HG02588 (cell line): ENCODE measurements around the gene TK2.
"Not testable (repeated sequence)": the region's sequence is repeated elsewhere in the genome, so short reads cannot be mapped to it uniquely, and the experiment has no call there.

ENCODE experiments used
- ATAC-seq: cut with Tn5 transposase; IDR thresholded peaks from one replicate; pipeline ENCODE4 v1.9.1; 2021; ENCODE audit warnings: mild to moderate bottlenecking, moderate library complexity; ENCODE audit not compliant: unreplicated experiment

Gene TK2

GRCh38 chr16:66521252-66521713, 28.6 kb downstream of the TK2 start:
- no peak for ATAC-seq

- no peak for ATAC-seq
These were observed 29.3 kb downstream of the TK2 start for GRCh38 chr16:66520406-66521170.

- no peak for ATAC-seq
These were observed 30.2 kb downstream of the TK2 start for GRCh38 chr16:66519482-66520373.

DNA sequence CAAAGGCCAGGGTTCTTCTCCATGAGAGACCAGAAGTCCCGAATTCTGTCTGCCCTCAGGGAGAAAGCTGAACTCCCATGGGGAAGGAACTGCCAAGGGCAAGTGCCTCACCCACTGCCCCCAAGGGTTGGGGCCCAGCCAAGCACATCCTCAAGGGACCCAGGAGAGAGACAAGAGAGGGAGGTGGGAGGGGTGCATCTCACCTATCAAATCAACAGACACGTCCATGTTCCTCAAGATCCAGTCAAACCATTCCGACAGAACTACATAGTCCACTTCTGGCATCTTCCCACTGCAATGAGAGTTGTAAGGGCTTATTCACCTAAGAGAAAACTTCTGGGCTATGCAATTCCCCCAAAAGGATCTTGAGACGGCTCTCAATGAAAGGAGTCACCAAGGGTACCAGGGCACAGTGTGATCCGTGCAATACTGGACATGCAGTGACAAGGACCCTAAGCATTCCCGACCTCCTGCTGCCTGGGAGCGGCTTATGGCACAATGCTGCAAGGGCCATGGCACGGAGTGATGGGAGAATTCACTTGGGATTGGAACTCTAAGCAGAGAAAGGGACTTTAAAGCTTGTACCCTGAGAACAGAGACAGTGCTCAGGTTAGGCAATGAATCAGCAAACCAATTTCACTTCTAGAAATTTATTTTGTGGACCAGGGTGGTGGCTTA, 32.2 kb downstream of the TK2 start:
- no peak for ATAC-seq

DNA sequence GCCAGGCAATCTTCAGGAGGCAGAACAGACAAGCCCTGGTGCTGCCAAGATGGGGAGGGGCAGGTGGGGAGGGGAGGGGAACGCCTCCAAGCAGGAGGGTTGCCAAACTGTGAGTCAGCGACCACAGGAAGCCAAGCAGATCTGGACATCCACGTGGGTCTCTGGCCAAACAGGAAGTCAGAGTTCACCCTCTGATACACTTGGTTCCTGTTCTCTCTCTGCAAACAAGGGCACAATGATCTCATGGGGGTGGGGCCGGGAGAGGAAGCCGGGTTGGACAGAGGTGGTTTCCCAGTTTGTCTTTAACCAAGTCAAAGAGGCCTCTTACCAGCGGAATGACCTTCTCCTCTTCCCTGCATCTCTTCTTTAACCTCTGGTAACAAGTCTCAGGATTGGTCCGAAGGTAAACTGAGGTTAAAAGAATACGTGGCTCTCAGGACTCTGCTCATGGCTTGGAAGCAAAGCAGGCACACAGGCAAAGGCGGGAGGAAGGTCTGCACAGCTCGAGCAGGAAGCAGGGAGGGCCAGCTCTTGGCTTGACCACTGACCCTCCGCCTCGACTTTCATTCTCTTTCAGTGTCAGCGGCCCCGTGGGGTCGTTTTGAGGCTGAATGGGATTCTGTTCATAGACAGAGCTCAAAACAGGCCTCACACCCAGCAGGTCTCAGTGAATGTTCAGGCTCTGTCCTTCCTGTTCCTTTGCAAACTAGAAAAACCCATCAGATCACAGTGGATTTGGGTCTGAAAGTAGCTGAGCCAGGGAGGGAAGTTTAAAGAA, 32.9 kb downstream of the TK2 start:
- ATAC-seq = peak; percentile 96

DNA sequence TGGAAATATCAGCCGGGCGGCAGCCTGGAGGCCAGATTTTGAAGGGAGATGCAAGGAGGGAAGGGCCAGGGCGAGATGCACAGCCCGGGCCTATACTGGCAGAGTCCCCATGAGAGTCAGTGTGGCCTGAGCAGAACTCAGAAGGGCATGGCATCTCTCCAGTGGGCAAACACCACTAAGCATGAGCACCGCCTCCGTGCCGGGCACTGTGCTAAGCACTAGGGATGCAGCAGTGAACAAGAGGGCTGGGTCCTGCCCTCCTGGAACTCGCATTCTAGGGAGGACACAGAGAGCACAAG, 33.5 kb downstream of the TK2 start:
- no peak for ATAC-seq

GRCh38 chr16:66515596-66516508, 34.1 kb downstream of the TK2 start:
- ATAC-seq = no peak

DNA sequence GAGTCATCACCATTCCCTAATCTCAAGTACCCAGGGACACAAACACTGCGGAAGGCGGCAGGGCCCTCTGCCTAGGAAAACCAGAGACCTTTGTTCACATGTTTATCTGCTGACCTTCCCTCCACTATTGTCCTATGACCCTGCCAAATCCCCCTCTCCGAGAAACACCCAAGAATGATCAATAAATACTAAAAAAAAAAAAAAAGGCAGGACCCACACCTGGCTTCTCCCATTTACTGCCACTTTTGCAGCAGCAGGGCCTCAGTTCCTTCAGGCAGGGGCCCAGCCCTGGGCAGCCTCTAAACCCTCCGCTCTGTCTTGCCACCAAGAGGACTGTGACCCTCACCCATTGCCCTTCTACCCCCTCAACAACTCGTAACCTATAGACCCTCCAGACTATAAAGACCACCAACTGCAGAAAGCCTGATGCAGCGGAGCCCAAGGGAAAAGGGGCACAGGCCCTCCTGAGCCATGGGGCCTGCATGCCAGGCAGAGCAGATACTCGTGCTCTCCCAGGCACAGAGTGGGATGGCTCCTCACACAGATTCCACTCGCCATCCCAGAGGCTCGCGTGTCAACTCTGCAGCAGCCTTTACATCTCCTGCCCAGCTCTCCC, 34.8 kb downstream of the TK2 start:
- ATAC-seq = not testable (repeated sequence)

GRCh38 chr16:66514391-66514790, 35.5 kb downstream of the TK2 start:
- ATAC-seq = not testable (repeated sequence)

DNA sequence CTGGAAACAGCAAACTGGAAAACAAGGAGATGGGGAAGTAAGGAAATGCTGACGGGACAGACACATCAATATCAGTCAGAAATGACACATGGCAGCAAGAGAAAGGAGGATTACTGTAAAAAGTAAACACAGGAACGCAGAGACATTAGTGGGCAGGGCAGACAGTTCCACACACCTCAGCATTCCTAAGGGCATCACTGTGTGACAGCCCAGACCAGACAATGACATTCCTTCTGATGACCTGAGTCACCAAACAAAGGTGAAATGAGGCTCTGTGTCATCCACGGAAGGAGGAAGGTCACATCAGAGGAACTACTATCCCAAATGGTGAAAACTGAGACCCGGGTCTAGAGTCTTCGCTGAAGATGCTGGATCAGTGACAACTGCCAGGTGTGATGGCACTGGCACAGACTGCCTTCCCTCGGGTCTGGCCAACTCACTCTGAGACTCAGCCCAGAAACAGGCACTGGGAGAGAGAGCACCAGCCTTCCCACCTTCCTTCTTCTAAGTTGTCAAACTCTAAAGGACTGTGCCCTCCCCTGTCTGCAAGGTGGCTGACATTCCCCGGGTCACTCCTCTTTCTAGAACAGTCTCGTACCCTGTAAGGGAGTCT, 36.7 kb downstream of the TK2 start:
- no peak for ATAC-seq

DNA sequence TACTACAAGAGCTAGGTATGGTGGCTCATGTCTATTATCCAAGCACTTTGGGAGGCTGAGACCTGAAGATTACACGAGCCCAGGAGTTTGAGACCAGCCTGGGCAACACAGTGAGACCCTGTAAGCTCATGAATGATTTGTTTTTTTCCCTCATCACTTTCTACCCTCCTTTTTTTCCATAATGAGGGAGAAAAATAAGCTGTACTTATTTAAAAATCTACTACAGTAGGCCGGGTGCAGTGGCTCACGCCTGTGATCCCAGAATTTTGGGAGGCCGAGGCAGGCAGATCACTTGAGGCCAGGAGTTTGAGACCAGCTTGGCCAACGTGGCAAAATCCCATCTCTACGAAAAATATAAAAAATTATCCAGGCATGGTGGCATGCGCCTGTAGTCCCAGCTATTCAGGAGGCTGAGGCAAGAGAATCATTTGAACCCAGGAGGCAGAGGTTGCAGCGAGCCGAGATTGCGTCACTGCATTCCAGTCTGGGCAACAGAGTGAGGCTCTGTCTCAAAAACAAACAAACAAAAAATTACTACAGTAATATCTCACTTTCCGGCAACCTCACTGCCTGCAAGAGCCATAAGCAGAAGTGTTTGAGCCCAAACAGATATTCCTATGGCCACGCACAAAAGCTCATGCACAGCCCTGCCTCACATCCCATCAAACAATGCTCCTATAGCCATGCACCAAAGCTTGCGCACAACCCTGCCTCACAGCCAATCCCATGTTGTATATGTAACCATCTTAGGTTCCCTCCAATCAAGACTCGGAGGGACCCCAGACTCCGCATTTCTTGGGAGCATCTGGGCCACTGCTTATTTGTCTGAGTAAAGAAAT, 37.4 kb downstream of the TK2 start:
- ATAC-seq = no peak

GRCh38 chr16:66511602-66512271, 38.2 kb downstream of the TK2 start:
- ATAC-seq = no peak

GRCh38 chr16:66510711-66511601, 39.0 kb downstream of the TK2 start:
- ATAC-seq = no peak

GRCh38 chr16:66510298-66510697, 39.6 kb downstream of the TK2 start:
- ATAC-seq = no peak

- no peak for ATAC-seq
These were observed 40.3 kb downstream of the TK2 start for GRCh38 chr16:66509576-66509975.

DNA sequence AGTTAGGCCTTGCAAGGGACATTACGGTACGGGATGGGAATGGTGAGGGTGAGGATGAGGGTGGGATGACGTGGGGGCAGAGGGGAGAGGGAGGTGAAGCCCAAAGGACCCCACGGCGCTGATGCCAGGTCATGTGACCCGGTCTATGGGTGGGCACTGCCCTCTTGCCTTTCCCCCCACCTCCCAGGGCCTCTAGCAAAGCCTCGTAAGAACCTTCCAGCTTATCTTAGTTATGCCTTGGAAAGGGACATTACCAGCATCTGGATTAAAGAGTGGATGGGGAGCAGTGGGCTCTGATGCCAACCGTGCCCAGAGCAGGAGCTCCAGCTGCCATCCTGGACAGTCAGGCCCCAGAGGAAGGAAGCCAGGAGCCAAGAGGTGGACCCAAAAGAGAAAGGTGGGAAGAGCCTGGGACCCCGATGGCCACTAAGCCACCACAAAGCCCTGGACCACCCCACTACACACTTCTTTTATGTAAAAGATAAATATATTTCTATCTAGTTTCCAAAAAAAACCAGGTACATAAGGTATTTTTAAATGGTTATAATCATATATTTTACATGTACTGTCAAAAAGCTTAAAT, 40.9 kb downstream of the TK2 start:
- ATAC-seq = no peak
